ENCODE data around the gene SCRT2.

GRCh38 chr20:652615-653109 lies 22.9 kb downstream of the SCRT2 start:
- TF ChIP-seq CTCF (IDR thresholded peaks at IDR 0.05) (no peak), POLR2A (IDR thresholded peaks at IDR 0.05) (no peak)
